ENCODE results near the gene MINPP1. TPM values are rescaled to one million over a fixed set of nuclear protein-coding genes. Genes with fewer than 3 reads are reported as not detected.

Gene MINPP1
- total RNA-seq, 1 experiment from 2014 or later, result 22.1 TPM

Small RNA genes lying within 50 kb of the gene (microRNA-seq; reads per million reads assigned to microRNA genes)
- not detected for gene MIR4678 (ENCODE audit: borderline number of aligned reads)

Other genes with a start within 250 kb of the MINPP1 start
- gene NUTM2D, start 147.1 kb upstream of the MINPP1 start, total RNA-seq (2021; ENCODE audit: unreplicated experiment), result 2.8 TPM
- 14.6 TPM for gene PAPSS2, start 155.0 kb downstream of the MINPP1 start, total RNA-seq (2021; ENCODE audit: unreplicated experiment)